Measurements from ENCODE around the gene IDH3G.
"Not testable (repeated sequence)": the region's sequence is repeated elsewhere in the genome, so short reads cannot be mapped to it uniquely, and the experiment has no call there.

Gene IDH3G

DNA sequence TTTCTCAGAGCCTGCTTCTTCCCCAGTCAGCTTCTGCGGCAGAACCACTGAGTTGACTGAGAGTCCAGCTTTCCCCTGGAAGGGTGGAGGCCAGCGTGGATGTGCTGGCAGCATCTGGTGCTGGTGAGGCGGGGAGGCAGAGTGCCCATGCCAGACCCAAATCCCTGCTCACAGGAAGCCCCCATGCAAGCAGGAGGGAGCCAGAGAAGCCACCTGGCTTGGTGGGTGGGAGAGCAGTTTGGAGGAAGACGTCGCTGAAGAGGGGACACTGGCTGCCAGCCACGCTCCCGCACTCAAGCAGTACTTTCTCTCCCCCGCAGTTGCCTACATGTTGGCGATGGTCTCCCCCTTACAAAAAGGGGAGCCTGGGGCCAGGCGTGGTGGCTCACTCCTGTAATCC is 30.2 kb upstream of the IDH3G start:
- peaks cover 9% of the 10 kb centered on the region for H3K36me3 Mint-ChIP-seq (ENCODE audit: insufficient read depth)
- H3K4me3 Mint-ChIP-seq, result no peak overlapping the region
- no peaks in the 10 kb centered on the region for H3K27me3 Mint-ChIP-seq
- H3K27ac Mint-ChIP-seq, result peak overlapping the region in 1 of 2 donors; percentile 46
- ATAC-seq (replicated peaks), result no peak
- no peak for DNase-seq
- H3K4me1 Mint-ChIP-seq (ENCODE audit: low read depth in 2 of 2), result peaks cover 39 to 44% of the 10 kb centered on the region in 2 donors
- H3K9me3 Mint-ChIP-seq, result no peaks in the 10 kb centered on the region

DNA sequence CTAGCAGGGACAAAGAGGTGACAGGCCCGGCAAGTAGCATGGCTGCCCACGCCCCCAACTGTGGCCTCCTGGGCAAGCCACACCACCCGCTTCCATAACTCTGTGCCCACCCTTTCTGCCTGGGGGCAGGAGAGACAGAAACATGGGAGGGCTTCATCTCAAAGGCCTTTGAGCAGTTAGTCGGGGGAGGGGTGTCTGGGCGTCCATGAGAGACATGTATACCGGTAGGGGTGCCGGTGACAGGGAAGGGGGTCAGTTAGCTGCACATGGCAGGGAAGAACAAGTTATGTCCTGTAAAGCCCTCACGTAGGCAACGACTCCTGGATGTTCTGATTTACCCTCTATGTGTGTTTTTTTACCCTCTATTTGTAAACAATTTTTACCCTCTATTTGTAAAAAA is 26.9 kb upstream of the IDH3G start:
- Mint-ChIP-seq H3K27me3 (no peaks in the 10 kb centered on the region), H3K27ac (peak overlapping the region; percentile 32 to 52), H3K4me3 (peak overlapping the region; percentile 31 to 67), H3K36me3 (ENCODE audit: insufficient read depth) (peaks cover 9% of the 10 kb centered on the region), H3K4me1 (ENCODE audit: low read depth in 2 of 2) (peaks cover 39 to 40% of the 10 kb centered on the region in 2 donors), H3K9me3 (no peaks in the 10 kb centered on the region)
- no peak for DNase-seq
- ATAC-seq (replicated peaks), result no peak

DNA sequence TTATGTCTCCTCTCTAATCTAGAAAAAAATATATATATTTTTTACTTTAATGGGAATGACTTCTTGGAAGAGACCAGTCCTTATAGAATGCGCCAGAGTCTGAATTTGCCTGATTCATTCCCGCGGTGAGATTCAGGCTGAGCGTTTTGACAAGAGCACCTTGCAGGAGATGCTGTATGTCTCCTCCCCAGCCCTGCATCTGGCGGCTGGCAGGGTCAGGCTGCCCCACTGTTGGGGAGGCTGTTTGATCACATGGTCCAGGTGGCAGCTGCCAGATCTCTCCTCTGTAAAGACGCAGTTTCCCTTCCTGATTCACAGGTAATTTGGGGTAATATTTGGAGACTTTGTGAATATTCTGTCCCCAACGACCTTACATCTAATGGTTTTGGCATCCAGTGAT is 26.4 kb upstream of the IDH3G start:
- Mint-ChIP-seq H3K27me3 (no peaks in the 10 kb centered on the region), H3K4me1 (ENCODE audit: low read depth in 2 of 2) (peaks cover 39 to 40% of the 10 kb centered on the region in 2 donors), H3K36me3 (ENCODE audit: insufficient read depth) (peaks cover 9% of the 10 kb centered on the region), H3K27ac (peak overlapping the region; percentile 32 to 52), H3K9me3 (no peaks in the 10 kb centered on the region), H3K4me3 (peak overlapping the region; percentile 31 to 67)
- ATAC-seq (replicated peaks), result no peak
- DNase-seq, result no peak

DNA sequence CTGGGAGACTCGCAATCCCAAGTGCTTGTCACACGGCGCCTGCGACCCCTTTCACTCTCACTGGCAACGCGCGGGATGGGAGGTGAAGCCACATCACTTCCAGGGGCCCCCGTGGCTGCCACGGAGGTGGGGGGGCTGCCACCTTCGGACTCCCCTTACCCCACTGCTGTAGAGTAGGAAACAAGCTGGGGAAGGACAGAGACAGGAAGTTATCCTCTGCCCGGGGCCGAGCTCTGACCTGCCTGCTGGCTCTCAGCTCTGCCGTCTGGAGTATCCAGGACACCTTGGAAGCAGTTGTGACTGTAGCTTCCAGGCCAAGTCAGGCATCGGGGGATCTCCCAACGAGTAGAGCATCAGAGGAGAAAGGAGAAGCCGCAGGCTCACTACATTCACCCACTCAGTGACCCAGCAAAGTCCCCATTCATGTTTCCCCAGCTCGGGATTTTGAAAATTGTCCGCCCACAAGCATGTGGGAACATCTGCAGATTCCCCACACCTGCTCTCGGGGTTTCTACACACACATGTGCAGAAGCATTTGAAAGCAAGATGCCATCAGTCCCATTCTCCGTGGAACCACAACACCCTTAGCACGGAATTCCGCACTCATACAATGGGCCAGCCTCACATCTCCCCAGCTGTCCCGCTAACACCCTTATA is 25.3 kb upstream of the IDH3G start:
- H3K36me3 Mint-ChIP-seq (ENCODE audit: insufficient read depth), result peaks cover 9% of the 10 kb centered on the region
- no peak for DNase-seq
- no peak for ATAC-seq (replicated peaks)
- peaks cover 46 to 49% of the 10 kb centered on the region in 2 donors for H3K4me1 Mint-ChIP-seq (ENCODE audit: low read depth in 2 of 2)
- no peaks in the 10 kb centered on the region for H3K27me3 Mint-ChIP-seq
- H3K27ac Mint-ChIP-seq, result no peak overlapping the region
- no peaks in the 10 kb centered on the region for H3K9me3 Mint-ChIP-seq
- H3K4me3 Mint-ChIP-seq, result peak overlapping the region; percentile 67 to 74

DNA sequence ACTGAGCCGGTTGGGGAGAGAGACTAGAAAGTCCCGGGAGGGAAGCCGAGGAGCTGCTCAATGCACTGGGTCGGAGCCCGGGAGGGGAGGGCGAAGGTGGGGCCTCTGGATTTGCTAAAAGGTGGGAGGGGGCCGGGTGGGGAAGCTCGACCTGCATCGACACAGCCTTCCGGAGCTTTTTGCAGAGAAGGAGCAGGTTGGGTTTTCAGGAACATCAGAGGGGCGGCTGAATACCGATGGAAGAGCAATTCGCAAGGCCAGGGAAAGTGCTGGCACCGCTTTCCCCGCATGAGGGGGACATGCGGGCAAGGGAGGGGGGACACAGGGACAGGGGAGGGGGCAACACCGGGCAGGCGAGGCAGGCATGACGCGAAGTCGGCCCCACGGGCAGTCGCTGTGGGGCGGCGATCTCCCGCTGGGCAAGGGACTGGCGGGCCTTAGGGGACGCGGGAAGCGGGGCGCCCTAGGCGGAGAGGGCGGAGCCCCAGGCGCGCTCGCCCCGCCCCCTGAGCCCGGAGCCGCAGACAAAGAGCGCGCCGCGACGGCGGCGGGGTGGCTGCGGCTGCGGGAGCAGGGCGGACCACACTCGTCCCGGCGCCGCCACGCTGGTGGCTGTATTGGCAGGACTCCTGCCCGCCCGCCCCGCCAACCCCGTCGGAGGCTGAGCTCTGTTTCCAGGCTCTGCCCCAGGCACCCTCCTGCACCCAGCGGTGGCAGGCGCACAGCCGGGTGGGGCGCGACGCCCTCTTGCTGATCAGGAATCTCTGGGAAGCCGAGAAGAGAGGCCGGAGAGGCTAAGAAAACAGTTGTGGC is 24.6 kb upstream of the IDH3G start:
- Mint-ChIP-seq H3K4me3 (peak overlapping the region; percentile 74 to 78), H3K27ac (peak overlapping the region in 1 of 2 donors; percentile 52), H3K4me1 (ENCODE audit: low read depth in 2 of 2) (peaks cover 45 to 48% of the 10 kb centered on the region in 2 donors), H3K9me3 (no peaks in the 10 kb centered on the region), H3K27me3 (no peaks in the 10 kb centered on the region), H3K36me3 (ENCODE audit: insufficient read depth) (peaks cover 9% of the 10 kb centered on the region)
- DNase-seq (peak; percentile 56 to 63 (median 57)), ATAC-seq (replicated peaks) (peak; percentile 60)

DNA sequence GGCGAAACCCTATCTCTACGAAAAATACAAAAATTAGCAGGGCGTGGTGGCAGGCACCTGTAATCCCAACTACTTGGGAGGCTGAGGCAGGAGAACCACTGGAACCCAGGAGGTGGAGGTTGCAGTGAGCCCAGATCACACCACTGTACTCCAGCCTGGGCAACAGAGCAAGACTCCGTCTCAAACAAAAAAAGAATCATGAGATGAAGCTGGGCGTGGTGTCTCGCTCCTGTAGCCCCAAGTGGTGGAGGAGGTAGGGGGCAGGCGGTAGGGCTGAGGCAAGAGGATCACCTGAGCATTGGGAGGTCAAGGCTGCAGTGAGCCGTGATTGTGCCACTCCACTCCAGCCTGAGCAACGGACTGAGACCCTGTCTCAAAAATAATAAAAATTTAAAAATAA is 23.9 kb upstream of the IDH3G start:
- Mint-ChIP-seq H3K4me3 (peak overlapping the region; percentile 74 to 78), H3K4me1 (ENCODE audit: low read depth in 2 of 2) (peaks cover 44 to 48% of the 10 kb centered on the region in 2 donors), H3K27ac (peak overlapping the region in 1 of 2 donors; percentile 52)
- not testable (repeated sequence) for DNase-seq; H3K36me3 Mint-ChIP-seq (ENCODE audit: insufficient read depth); ATAC-seq (replicated peaks); H3K9me3 Mint-ChIP-seq; H3K27me3 Mint-ChIP-seq

DNA sequence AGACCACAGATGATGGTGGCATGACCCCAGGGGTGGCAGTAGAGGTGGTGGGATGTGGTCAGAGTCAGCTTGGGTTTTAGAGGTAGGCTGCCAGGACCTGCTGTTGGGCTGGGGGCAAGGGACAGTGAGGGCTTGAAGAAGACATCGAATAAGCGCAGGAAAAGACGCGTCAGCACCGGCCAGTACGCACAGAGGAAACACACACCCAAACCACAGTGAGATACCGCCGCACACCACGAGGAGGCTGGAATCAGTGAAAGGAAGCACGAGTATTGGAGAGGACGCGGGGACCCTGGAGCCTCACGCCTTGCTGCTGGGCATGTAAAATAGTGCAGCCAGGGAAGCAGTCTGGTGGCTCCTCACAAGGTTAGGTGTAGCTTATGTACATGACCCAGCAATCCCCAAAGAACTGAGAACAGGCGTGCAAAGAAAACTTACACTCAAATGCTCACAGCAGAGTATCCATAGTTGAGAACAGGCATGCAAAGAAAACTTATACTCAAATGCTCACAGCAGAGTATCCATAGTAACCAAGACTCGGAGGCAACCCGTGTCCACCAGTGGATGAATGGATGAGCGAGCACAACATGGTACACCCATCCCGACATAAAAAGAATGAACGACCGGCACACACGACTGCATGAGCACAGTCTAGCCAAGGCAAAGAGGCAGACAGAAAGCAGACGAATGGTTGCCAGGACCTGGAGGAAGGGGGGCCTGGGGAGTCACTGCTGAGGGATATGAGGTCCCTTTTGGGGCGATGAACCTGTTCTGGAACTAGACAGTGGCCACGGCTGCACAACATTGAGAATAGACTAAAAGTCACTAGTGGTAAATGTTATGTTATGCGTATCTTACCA is 22.9 kb upstream of the IDH3G start:
- Mint-ChIP-seq H3K4me1 (ENCODE audit: low read depth in 2 of 2) (peaks cover 40 to 44% of the 10 kb centered on the region in 2 donors), H3K4me3 (peak overlapping the region; percentile 74 to 78), H3K27me3 (no peaks in the 10 kb centered on the region), H3K36me3 (ENCODE audit: insufficient read depth) (peaks cover 6% of the 10 kb centered on the region), H3K9me3 (no peaks in the 10 kb centered on the region), H3K27ac (peak overlapping the region; percentile 71 to 82)
- peak; percentile 34 to 47 (median 40) for DNase-seq
- peak; percentile 61 for ATAC-seq (replicated peaks)

DNA sequence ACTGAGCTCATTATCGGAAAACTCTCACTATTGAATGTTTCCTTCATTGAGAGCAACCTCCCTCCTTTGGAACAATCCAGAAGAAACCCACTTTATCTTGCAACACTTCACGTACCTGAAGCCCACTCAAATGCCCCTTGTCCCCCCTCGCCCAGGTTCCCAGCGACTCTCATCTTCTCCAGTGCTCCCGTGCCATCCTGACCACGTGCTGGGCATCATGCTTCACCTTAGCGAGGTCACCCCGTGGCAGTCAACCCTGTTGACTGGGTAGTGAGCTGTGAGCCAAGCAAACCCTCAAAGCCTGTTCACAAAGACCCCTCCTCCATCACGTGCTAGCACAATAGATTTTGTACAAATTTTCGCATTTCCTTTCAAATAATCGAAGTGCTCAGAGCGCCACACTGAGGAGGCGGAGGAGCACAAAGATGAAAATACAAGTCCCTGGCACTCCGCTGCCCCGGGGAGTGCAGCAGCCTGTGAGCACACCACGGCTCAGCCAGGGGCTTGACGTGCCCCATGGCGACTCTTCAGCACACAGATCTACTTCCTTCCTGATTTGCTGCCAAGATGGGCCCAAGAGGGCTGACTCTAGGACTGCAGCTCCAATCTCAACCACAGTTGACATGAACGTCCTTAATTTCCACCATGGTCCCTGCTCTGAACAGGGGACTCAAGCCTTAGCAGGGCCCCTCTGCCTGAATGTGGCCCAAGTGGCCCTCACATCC is 20.6 kb upstream of the IDH3G start:
- peak overlapping the region; percentile 23 to 77 for H3K27ac Mint-ChIP-seq
- H3K27me3 Mint-ChIP-seq, result no peaks in the 10 kb centered on the region
- H3K9me3 Mint-ChIP-seq, result no peaks in the 10 kb centered on the region
- H3K4me1 Mint-ChIP-seq (ENCODE audit: low read depth in 2 of 2), result peaks cover 31% of the 10 kb centered on the region in 2 donors
- ATAC-seq (replicated peaks) (no peak), DNase-seq (no peak)
- no peaks in the 10 kb centered on the region for H3K36me3 Mint-ChIP-seq (ENCODE audit: insufficient read depth)
- H3K4me3 Mint-ChIP-seq, result peak overlapping the region; percentile 41 to 64

DNA sequence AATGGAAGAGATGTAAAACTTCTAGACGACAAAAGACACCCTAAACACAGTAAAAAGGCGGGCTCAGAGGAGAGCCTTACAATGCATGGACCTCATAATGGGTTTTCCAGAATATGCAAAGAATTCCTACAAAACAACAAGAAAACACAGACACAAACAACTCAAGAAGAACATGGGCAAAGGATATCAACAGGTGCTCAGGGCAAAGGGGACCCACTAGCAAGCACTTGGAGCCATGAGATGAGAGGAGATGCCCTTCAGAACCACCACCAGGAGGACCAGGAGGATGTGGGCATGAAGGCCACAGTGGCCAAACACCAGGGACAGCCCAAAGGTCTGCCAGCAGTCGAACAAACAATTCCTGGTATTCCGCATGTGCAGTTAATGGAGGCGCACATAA is 19.0 kb upstream of the IDH3G start:
- no peak for DNase-seq
- H3K27ac Mint-ChIP-seq, result no peak overlapping the region
- H3K4me3 Mint-ChIP-seq, result no peak overlapping the region
- H3K36me3 Mint-ChIP-seq (ENCODE audit: insufficient read depth), result no peaks in the 10 kb centered on the region
- no peak for ATAC-seq (replicated peaks)
- no peaks in the 10 kb centered on the region for H3K27me3 Mint-ChIP-seq
- peaks cover 28 to 29% of the 10 kb centered on the region in 2 donors for H3K4me1 Mint-ChIP-seq (ENCODE audit: low read depth in 2 of 2)
- no peaks in the 10 kb centered on the region for H3K9me3 Mint-ChIP-seq

DNA sequence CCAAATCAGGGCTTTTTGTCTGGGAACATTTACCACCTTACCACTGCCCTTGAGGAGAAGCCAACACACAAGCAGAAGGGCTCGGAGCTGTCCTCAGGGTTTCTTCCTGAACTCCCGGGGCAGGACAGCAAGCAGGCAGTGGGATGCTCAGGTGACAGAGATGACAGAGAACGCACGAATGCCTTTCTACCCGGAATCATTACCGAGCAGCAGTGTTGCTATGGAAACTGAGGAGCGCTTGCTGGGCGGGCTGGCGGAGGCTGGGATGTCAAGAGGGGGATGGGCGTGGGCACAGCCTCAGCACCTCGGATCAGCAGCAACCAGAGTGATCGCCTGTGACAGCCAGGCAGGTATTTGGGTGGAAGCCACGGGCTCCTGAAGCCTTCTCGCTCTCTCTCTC is 18.0 kb upstream of the IDH3G start:
- H3K27me3 Mint-ChIP-seq, result no peaks in the 10 kb centered on the region
- no peaks in the 10 kb centered on the region for H3K36me3 Mint-ChIP-seq (ENCODE audit: insufficient read depth)
- no peak for ATAC-seq (replicated peaks)
- no peak for DNase-seq
- no peak overlapping the region for H3K27ac Mint-ChIP-seq
- no peaks in the 10 kb centered on the region for H3K9me3 Mint-ChIP-seq
- H3K4me3 Mint-ChIP-seq, result no peak overlapping the region
- peaks cover 24 to 25% of the 10 kb centered on the region in 2 donors for H3K4me1 Mint-ChIP-seq (ENCODE audit: low read depth in 2 of 2)

DNA sequence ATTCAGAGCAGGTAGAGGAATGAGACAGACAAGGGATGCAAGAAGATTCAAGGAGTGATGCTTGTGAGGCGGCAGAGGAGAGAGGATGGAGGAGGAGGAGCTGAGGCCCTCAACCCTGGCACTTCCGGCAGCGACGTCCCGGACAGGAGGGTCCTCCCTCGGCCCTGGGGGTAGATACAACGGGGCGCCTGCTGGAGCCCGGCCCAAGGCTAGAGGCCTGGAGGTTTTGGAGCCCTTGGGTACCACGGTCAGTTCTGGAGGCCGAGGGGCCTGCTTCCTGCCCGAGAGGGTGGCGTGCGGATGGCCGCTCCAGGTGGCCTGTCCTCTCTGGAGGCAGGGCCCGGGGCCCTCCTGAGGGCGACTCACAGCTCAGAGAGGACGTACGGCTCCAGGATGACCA is 13.8 kb upstream of the IDH3G start:
- H3K27ac Mint-ChIP-seq, result no peak overlapping the region
- no peak for ATAC-seq (replicated peaks)
- H3K36me3 Mint-ChIP-seq (ENCODE audit: insufficient read depth), result peaks cover 4% of the 10 kb centered on the region
- no peak for DNase-seq
- H3K4me3 Mint-ChIP-seq, result no peak overlapping the region
- no peaks in the 10 kb centered on the region for H3K9me3 Mint-ChIP-seq
- peaks cover 3 to 5% of the 10 kb centered on the region in 2 donors for H3K4me1 Mint-ChIP-seq (ENCODE audit: low read depth in 2 of 2)
- H3K27me3 Mint-ChIP-seq, result no peaks in the 10 kb centered on the region

DNA sequence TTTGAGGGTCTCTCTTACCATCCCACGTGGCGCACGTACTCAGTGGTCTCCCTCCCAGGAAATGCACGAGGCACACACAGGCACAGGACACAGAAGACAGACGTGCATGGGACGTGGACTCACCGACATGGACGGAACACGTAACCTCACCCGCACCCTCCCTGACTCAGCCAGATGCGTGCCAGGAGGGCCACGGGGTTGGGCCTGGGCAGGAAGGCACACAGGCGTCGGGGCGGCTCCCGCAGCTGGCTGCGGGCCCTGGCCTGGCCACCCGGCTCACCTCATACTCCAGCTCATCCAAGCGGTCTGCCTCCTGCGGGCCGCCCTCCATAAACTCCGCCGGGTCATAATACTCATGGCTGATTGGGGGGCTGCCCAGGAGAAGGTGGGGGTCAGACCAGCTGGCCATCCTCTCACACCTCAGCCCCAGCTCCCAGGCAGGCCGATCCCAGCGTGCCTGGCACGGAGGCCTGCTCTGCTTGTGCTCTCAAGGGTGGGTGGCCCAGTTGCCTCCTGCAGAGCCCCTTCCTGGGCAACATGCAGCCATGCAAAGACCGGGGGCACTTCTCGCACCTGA is 12.9 kb upstream of the IDH3G start:
- peaks cover 0 to 3% of the 10 kb centered on the region in 2 donors for H3K4me1 Mint-ChIP-seq (ENCODE audit: low read depth in 2 of 2)
- no peak overlapping the region for H3K4me3 Mint-ChIP-seq
- peaks cover 4% of the 10 kb centered on the region for H3K36me3 Mint-ChIP-seq (ENCODE audit: insufficient read depth)
- ATAC-seq (replicated peaks) (no peak), DNase-seq (no peak)
- no peak overlapping the region for H3K27ac Mint-ChIP-seq
- H3K9me3 Mint-ChIP-seq, result no peaks in the 10 kb centered on the region
- H3K27me3 Mint-ChIP-seq, result no peaks in the 10 kb centered on the region

Data from effector memory CD8-positive, alpha-beta T cell (primary cell).